Transverse colon (tissue), 4 donors: ENCODE data around the gene COIL.

Source experiments
- EP300 ChIP-seq: sonication (generic); formaldehyde crosslinking; IDR thresholded peaks from one replicate; pipeline ENCODE4 v1.6.1; 2017; ENCODE audit warnings: antibody characterized with exemption, low read depth
- POLR2A ChIP-seq: fragments of 450-650 bp; IDR thresholded peaks from one replicate; pipeline ENCODE4 v1.6.1; 2016; ENCODE audit warnings: antibody characterized with exemption, mild to moderate bottlenecking, moderate library complexity
- POLR2AphosphoS5 ChIP-seq, 3 donors: sonication (generic); formaldehyde crosslinking; IDR thresholded peaks; one replicate each; pipeline ENCODE4 v1.6.1; 2016; ENCODE audit warnings: antibody characterized with exemption in 3 of 3
- TF ChIP-seq, protein P1 (sequence below), 5 experiments: fragments of 200-600 bp in 3 of 5; fragments of 450-650 bp in 2 of 5; sonication (generic) in 3 of 5; IDR thresholded peaks; 1 replicate in 2 of 5; 2 replicates in 3 of 5; pipeline ENCODE4 v1.5.1; 2016 to 2017; ENCODE audit warnings: antibody characterized with exemption in 5 of 5, inconsistent platforms in 3 of 5, mild to moderate bottlenecking in 2 of 5, moderate library complexity in 1 of 5

DNA sequence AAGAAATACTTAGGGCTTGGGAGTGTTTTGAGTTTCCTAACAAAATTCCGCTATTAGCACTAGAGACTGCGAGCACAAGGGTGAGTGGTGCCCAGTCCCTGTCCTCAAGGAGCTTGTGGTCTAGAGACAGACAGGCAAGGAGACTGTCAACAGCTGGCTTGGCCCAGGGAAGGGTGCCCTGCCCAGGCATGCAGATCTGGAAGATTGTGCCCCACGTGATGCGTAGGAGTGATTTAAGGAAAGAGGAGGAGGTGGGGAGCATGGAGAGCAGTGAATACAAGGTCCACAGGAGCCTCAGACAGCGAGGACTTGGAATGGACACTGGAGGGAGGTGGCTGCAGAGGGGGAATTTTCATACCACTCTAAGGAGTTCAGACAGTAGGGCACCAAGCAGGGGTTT, 42.1 kb upstream of the COIL start:
- TF ChIP-seq, protein P1, sequence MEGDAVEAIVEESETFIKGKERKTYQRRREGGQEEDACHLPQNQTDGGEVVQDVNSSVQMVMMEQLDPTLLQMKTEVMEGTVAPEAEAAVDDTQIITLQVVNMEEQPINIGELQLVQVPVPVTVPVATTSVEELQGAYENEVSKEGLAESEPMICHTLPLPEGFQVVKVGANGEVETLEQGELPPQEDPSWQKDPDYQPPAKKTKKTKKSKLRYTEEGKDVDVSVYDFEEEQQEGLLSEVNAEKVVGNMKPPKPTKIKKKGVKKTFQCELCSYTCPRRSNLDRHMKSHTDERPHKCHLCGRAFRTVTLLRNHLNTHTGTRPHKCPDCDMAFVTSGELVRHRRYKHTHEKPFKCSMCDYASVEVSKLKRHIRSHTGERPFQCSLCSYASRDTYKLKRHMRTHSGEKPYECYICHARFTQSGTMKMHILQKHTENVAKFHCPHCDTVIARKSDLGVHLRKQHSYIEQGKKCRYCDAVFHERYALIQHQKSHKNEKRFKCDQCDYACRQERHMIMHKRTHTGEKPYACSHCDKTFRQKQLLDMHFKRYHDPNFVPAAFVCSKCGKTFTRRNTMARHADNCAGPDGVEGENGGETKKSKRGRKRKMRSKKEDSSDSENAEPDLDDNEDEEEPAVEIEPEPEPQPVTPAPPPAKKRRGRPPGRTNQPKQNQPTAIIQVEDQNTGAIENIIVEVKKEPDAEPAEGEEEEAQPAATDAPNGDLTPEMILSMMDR (IDR thresholded peaks at IDR 0.05), result no peak
- TF ChIP-seq POLR2A (no peak), POLR2AphosphoS5 (IDR thresholded peaks at IDR 0.05) (no peak), EP300 (no peak)
